A549 (cell line): Measurements from ENCODE around the gene TCF7L2. TPM values are rescaled to one million over a fixed set of nuclear protein-coding genes. Genes with fewer than 3 reads are reported as not detected.

Experiments
- ATAC-seq, 2 experiments: fragments of 200-7000 bp in 1 of 2; fragments of >200 bp in 1 of 2; cut with Nextera tagmentation in 1 of 2; cut with Tn5 transposase in 1 of 2; 3 replicates each; pipeline versions ENCODE4 v1.8.0 to v1.9.1; 2018 to 2020; ENCODE audit warnings: mild to moderate bottlenecking in 1 of 2, moderate library complexity in 1 of 2
- CTCF ChIA-PET: fragments of 300-600 bp; sonication (Branson Sonifier 250); formaldehyde crosslinking; extraction: SDS; loops from one replicate; lab custom pipeline; 2021; ENCODE audit warnings: antibody characterized with exemption, inconsistent platforms; lab: Yijun Ruan, JAX
- POLR2A ChIA-PET: fragments of 350-600 bp; formaldehyde crosslinking; extraction: SDS; loops from one replicate; lab custom pipeline; 2021; ENCODE audit warnings: antibody characterized with exemption, inconsistent platforms; lab: Yijun Ruan, JAX
- DNase-seq, 2 experiments: peaks; one replicate each; pipeline versions ENCODE4 v3.0.0 to v3.0.0-alpha.2; 2011 to 2016; ENCODE audit warnings: low read depth in 1 of 2, low spot score in 1 of 2
- FAIRE-seq: peaks from 2 replicates; lab custom pipeline; 2011; peaks lifted over from hg19 to GRCh38; lab: Jason Lieb, UNC
- H3K27ac ChIP-seq, 2 experiments: fragments of >200 bp; sonication (Bioruptor Twin); formaldehyde crosslinking; 3 replicates each; pipeline ENCODE4 v1.5.1; 2016 to 2017
- H3K4me1 ChIP-seq: fragments of >200 bp; sonication (Bioruptor Twin); formaldehyde crosslinking; 3 replicates; pipeline ENCODE4 v1.6.1; 2016
- H3K4me2 ChIP-seq: fragments of >200 bp; sonication (Bioruptor Twin); formaldehyde crosslinking; 3 replicates; pipeline ENCODE4 v1.6.1; 2016
- H3K4me3 ChIP-seq: fragments of >200 bp; sonication (Bioruptor Twin); formaldehyde crosslinking; 3 replicates; pipeline ENCODE4 v1.5.1; 2016
- H3K9me3 ChIP-seq: fragments of >200 bp; sonication (Bioruptor Twin); formaldehyde crosslinking; 3 replicates; pipeline ENCODE4 v1.6.1; 2016
- ATOH8 ChIP-seq: fragments of 250-450 bp; sonication (Bioruptor Pico); IDR thresholded peaks from 2 replicates; pipeline ENCODE4 v1.5.0; 2020; ENCODE audit warnings: low read depth, mild to moderate bottlenecking, moderate library complexity
- BCL3 ChIP-seq: fragments of >200 bp; sonication (Bioruptor Twin); formaldehyde crosslinking; IDR thresholded peaks from 3 replicates; pipeline ENCODE4 v1.6.1; 2016
- BHLHE40 ChIP-seq: IDR thresholded peaks from 2 replicates; pipeline ENCODE4 v1.6.1; 2012; ENCODE audit warnings: low read depth, low read length, inconsistent platforms
- CEBPB ChIP-seq, 2 experiments: fragments of >200 bp in 1 of 2; sonication (Bioruptor Twin) in 1 of 2; formaldehyde crosslinking in 1 of 2; IDR thresholded peaks; 2 replicates each; pipeline ENCODE4 v1.6.1; 2012 to 2016
- CHD2 ChIP-seq: fragments of 150-350 bp; IDR thresholded peaks from 2 replicates; pipeline ENCODE4 v1.6.1; 2014; ENCODE audit warnings: low read length; ENCODE audit not compliant: partially characterized antibody
- EHMT2 ChIP-seq: fragments of 200-600 bp; sonication (generic); IDR thresholded peaks from 2 replicates; pipeline ENCODE4 v1.6.1; 2016; ENCODE audit warnings: antibody characterized with exemption, low read depth, mild to moderate bottlenecking, moderate library complexity
- EP300 ChIP-seq, 2 experiments: fragments of >200 bp; sonication (Bioruptor Twin); formaldehyde crosslinking; IDR thresholded peaks; 2 replicates in 1 of 2; 3 replicates in 1 of 2; pipeline ENCODE4 v1.6.1; 2016 to 2017
- ESRRA ChIP-seq: fragments of 150-350 bp; IDR thresholded peaks from 2 replicates; pipeline ENCODE4 v1.6.1; 2014; ENCODE audit warnings: mild to moderate bottlenecking, low read length, borderline replicate concordance
- FOSL2 ChIP-seq, 2 experiments: fragments of 450-650 bp in 1 of 2; fragments of >200 bp in 1 of 2; sonication (Bioruptor Twin) in 1 of 2; formaldehyde crosslinking; IDR thresholded peaks; 2 replicates each; pipeline versions ENCODE4 v1.5.0 to v1.6.1; 2016 to 2020; ENCODE audit warnings: mild to moderate bottlenecking in 1 of 2, moderate library complexity in 1 of 2
- FOXS1 ChIP-seq: fragments of 250-450 bp; sonication (Bioruptor Pico); IDR thresholded peaks from 2 replicates; pipeline ENCODE4 v1.5.0; 2020; ENCODE audit warnings: mild to moderate bottlenecking, moderate library complexity
- HDAC2 ChIP-seq: fragments of 200-600 bp; sonication (generic); IDR thresholded peaks from 2 replicates; pipeline ENCODE4 v1.6.1; 2016
- HOXA7 ChIP-seq: fragments of 250-450 bp; sonication (Bioruptor Pico); IDR thresholded peaks from 2 replicates; pipeline ENCODE4 v1.5.0; 2020; ENCODE audit warnings: mild to moderate bottlenecking, moderate library complexity
- JUNB ChIP-seq: fragments of >200 bp; sonication (Bioruptor Twin); formaldehyde crosslinking; IDR thresholded peaks from 2 replicates; pipeline ENCODE4 v1.6.1; 2016
- KDM1A ChIP-seq: fragments of 200-600 bp; sonication (generic); IDR thresholded peaks from 2 replicates; pipeline ENCODE4 v1.6.1; 2016; ENCODE audit warnings: low read depth, mild to moderate bottlenecking
- MAX ChIP-seq: IDR thresholded peaks from 2 replicates; pipeline ENCODE4 v1.6.1; 2012
- MAZ ChIP-seq: fragments of 150-350 bp; IDR thresholded peaks from 2 replicates; pipeline ENCODE4 v1.6.1; 2014; ENCODE audit warnings: antibody characterized with exemption, low read depth, low read length, borderline replicate concordance
- NPAS2 ChIP-seq: fragments of 250-450 bp; sonication (Bioruptor Pico); IDR thresholded peaks from 2 replicates; pipeline ENCODE4 v1.8.0; 2022; ENCODE audit warnings: mild to moderate bottlenecking, moderate library complexity, borderline replicate concordance
- POLR2A ChIP-seq: IDR thresholded peaks from 2 replicates; pipeline ENCODE4 v1.6.1; 2012; ENCODE audit warnings: mild to moderate bottlenecking, low read length
- POLR2AphosphoS2 ChIP-seq: conservative IDR thresholded peaks from 2 replicates; pipeline ENCODE4 v1.6.1; 2012; ENCODE audit warnings: low read length, improper control_type of control experiment, inconsistent platforms
- RARB ChIP-seq: fragments of 250-450 bp; sonication (Bioruptor Pico); IDR thresholded peaks from 2 replicates; pipeline ENCODE4 v1.8.0; 2021; ENCODE audit warnings: mild to moderate bottlenecking, moderate library complexity
- SMC3 ChIP-seq: fragments of >200 bp; sonication (Bioruptor Twin); formaldehyde crosslinking; IDR thresholded peaks from 3 replicates; pipeline ENCODE4 v1.6.1; 2018; ENCODE audit warnings: inconsistent platforms
- TP53 ChIP-seq: fragments of 250-450 bp; sonication (Bioruptor Pico); IDR thresholded peaks from 2 replicates; pipeline ENCODE4 v1.5.0; 2021; ENCODE audit warnings: mild to moderate bottlenecking, moderate library complexity
- ZC3H11A ChIP-seq: fragments of 450-650 bp; IDR thresholded peaks from 2 replicates; pipeline ENCODE4 v1.6.1; 2014; ENCODE audit warnings: antibody characterized with exemption, mild to moderate bottlenecking
- ZFP36 ChIP-seq: fragments of 450-650 bp; IDR thresholded peaks from 2 replicates; pipeline ENCODE4 v1.6.1; 2014; ENCODE audit warnings: borderline replicate concordance; ENCODE audit not compliant: partially characterized antibody
- ZSCAN20 ChIP-seq: fragments of 250-450 bp; sonication (Bioruptor Pico); IDR thresholded peaks from 2 replicates; pipeline ENCODE4 v1.8.0; 2022; ENCODE audit warnings: mild to moderate bottlenecking, moderate library complexity
- WGBS: methylation state at CpG from one replicate; pipeline ENCODE4 v1.1.6; 2017; ENCODE audit errors: missing lambda C conversion rate; 5-methylcytosine and 5-hydroxymethylcytosine counted together
- polyA plus RNA-seq, 4 experiments: library from polyadenylated mRNA; depleted of rRNA in 3 of 4; stranded (reverse); fragments of >200 nt; fragmentation: RNase III in 1 of 4; extraction: RNeasy Plus Mini Kit Qiagen cat#74134 plus additional on column Dnase treatment in 1 of 4; gene quantifications; 2 replicates in 3 of 4; 3 replicates in 1 of 4; pipeline ENCODE4 v1.2.3, GENCODE V29; 2011 to 2017
- TF ChIP-seq, protein P1 (sequence below): IDR thresholded peaks from 2 replicates; pipeline ENCODE4 v1.6.1; 2012; ENCODE audit warnings: low read depth, borderline replicate concordance
- TF ChIP-seq, protein P2 (sequence below): fragments of 150-350 bp; IDR thresholded peaks from 2 replicates; pipeline ENCODE4 v1.6.1; 2014; ENCODE audit warnings: low read depth, mild to moderate bottlenecking, low read length

Gene TCF7L2
- polyA plus RNA-seq, 2 of the 4 experiments (the other 2 are of a cell fraction) = 11.3 to 14.5 TPM

- 0 out of 3 replicates have a peak overlapping the region, but pooled peaks have one; percentile 3 for H3K4me3 ChIP-seq
- peak; percentile 52 to 55; a peak in 4 of 6 replicates for ATAC-seq
Observed at GRCh38 chr10:112963835-112964234, 13.8 kb downstream of the TCF7L2 start.

DNA sequence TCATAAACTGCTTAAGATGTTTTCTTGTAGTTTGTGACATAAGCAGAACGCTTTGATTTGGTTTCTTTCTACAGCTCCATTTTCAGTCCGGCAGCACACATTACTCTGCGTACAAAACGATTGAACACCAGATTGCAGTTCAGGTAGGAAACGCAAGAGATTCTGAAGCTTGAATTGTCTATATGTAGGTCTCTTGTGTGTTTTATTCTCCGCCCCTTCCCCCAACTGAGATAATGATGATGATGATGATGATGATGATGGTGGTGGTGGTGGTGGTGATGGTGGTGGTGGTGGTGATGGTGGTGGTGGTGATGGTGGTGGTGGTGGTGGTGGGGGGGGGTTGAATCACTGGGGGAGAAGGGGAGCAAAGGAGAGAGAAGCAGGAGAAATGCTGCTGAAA, 14.4 kb downstream of the TCF7L2 start:
- H3K4me3 ChIP-seq = no peak overlapping the region
- DNase-seq = no peak
- peak overlapping the region; percentile 67 to 82 for H3K27ac ChIP-seq
- peak overlapping the region; percentile 67 for H3K4me2 ChIP-seq
- TF ChIP-seq KDM1A (no peak), ZFP36 (no peak), NPAS2 (no peak), HDAC2 (no peak), RARB (CRISPR knock-in tag) (no peak), BHLHE40 (no peak), FOSL2 (IDR thresholded peaks at IDR 0.05) (no peak), FOSL2 (CRISPR knock-in tag; IDR thresholded peaks at IDR 0.05) (no peak), ZC3H11A (no peak), JUNB (no peak)
- TF ChIP-seq, protein P1, sequence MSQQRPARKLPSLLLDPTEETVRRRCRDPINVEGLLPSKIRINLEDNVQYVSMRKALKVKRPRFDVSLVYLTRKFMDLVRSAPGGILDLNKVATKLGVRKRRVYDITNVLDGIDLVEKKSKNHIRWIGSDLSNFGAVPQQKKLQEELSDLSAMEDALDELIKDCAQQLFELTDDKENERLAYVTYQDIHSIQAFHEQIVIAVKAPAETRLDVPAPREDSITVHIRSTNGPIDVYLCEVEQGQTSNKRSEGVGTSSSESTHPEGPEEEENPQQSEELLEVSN = no peak
- TF ChIP-seq, all 56 proteins: peak for 0
- ChIA-PET POLR2A (no interaction called here), CTCF (interaction anchor here (0.6 to 1.7 kb wide), 3 partner anchors 15 to 243 kb away, joined by 3 to 4 read pairs (median 3); no protein-coding TSS in a partner anchor)
- no peak for FAIRE-seq
- Histone ChIP-seq H3K4me1 (peaks cover 81% of the 10 kb centered on the region), H3K9me3 (no peaks in the 10 kb centered on the region)
- no peak for ATAC-seq
- 93% methylated on average over 6 of the region's 6 CpGs for WGBS

More at GRCh38 chr10:112963835-112964234, 13.8 kb downstream of the TCF7L2 start:
- H3K4me1 ChIP-seq = peaks cover 82% of the 10 kb centered on the region
- peak overlapping the region; percentile 67 for H3K4me2 ChIP-seq
- H3K27ac ChIP-seq = peak overlapping the region; percentile 67 to 82
- FAIRE-seq (no peak), DNase-seq (peak in 1 of 2 experiments; percentile 58)
- WGBS = 39% methylated on average over 5 of the region's 5 CpGs
- ChIA-PET CTCF (interaction anchor here (0.6 to 1.7 kb wide), 3 partner anchors 16 to 242 kb away, joined by 3 to 4 read pairs (median 3); no protein-coding TSS in a partner anchor), POLR2A (no interaction called here)
- no peaks in the 10 kb centered on the region for H3K9me3 ChIP-seq
- TF ChIP-seq TP53 (CRISPR knock-in tag) (no peak), JUNB (0 out of 2 replicates have a peak, but pooled peaks have one; percentile 21), SMC3 (no peak), HOXA7 (CRISPR knock-in tag) (no peak), POLR2AphosphoS2 (no peak), MAX (no peak), RARB (CRISPR knock-in tag) (no peak), NPAS2 (no peak), FOSL2 (IDR thresholded peaks at IDR 0.05) (0 out of 2 replicates have a peak, but pooled peaks have one; percentile 31), FOSL2 (CRISPR knock-in tag; IDR thresholded peaks at IDR 0.05) (peak; percentile 73), CEBPB (IDR thresholded peaks at IDR 0.05) (peak; percentile 5 to 48; a peak in 2 of 4 replicates), BCL3 (no peak), KDM1A (no peak), CHD2 (no peak), BHLHE40 (no peak), ZSCAN20 (CRISPR knock-in tag) (no peak), ATOH8 (CRISPR knock-in tag) (no peak), POLR2A (no peak), MAZ (no peak), EP300 (IDR thresholded peaks at IDR 0.05) (no peak), ESRRA (no peak), FOXS1 (CRISPR knock-in tag) (no peak), EHMT2 (no peak)
- TF ChIP-seq, protein P2, sequence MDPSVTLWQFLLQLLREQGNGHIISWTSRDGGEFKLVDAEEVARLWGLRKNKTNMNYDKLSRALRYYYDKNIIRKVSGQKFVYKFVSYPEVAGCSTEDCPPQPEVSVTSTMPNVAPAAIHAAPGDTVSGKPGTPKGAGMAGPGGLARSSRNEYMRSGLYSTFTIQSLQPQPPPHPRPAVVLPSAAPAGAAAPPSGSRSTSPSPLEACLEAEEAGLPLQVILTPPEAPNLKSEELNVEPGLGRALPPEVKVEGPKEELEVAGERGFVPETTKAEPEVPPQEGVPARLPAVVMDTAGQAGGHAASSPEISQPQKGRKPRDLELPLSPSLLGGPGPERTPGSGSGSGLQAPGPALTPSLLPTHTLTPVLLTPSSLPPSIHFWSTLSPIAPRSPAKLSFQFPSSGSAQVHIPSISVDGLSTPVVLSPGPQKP = no peak
- TF ChIP-seq, protein P1 = no peak
